Vagina (tissue), 2 donors: Measurements from ENCODE around the gene C13orf46. TPM values are rescaled to one million over a fixed set of nuclear protein-coding genes. Genes with fewer than 3 reads are reported as not detected.

Source experiments
- DNase-seq, 2 donors: peaks; one replicate each; pipeline ENCODE4 v3.0.0-alpha.2; 2017; ENCODE audit errors: extremely low spot score in 2 of 2
- H3K27ac ChIP-seq: fragments of 200-600 bp; sonication (generic); one replicate; pipeline ENCODE4 v1.5.1; 2019
- H3K27me3 ChIP-seq: fragments of 200-600 bp; sonication (generic); one replicate; pipeline ENCODE4 v1.5.1; 2019
- H3K36me3 ChIP-seq, 2 donors: fragments of 200-600 bp; sonication (generic); one replicate each; pipeline ENCODE4 v1.5.1; 2017 to 2019
- H3K4me1 ChIP-seq: fragments of 200-600 bp; sonication (generic); one replicate; pipeline ENCODE4 v1.5.1; 2019
- H3K4me3 ChIP-seq, 2 donors: fragments of 200-600 bp; sonication (generic); 1 replicate in 1 of 2; 2 replicates in 1 of 2; pipeline ENCODE4 v1.5.1; 2016 to 2019
- H3K9me3 ChIP-seq: fragments of 200-600 bp; sonication (generic); one replicate; pipeline ENCODE4 v1.5.1; 2019
- CTCF ChIP-seq, 3 experiments: fragments of 450-650 bp in 2 of 3; fragments of 200-600 bp in 1 of 3; sonication (generic) in 1 of 3; IDR thresholded peaks; one replicate each; pipeline ENCODE4 v1.5.1; 2017 to 2019; ENCODE audit warnings: antibody characterized with exemption in 3 of 3, mild to moderate bottlenecking in 2 of 3, moderate library complexity in 2 of 3
- POLR2A ChIP-seq, 2 donors: fragments of 450-650 bp; IDR thresholded peaks; one replicate each; pipeline ENCODE4 v1.6.1; 2017; ENCODE audit warnings: antibody characterized with exemption in 2 of 2, mild to moderate bottlenecking in 2 of 2, moderate library complexity in 2 of 2
- POLR2AphosphoS5 ChIP-seq, 2 donors: sonication (generic); formaldehyde crosslinking; IDR thresholded peaks; one replicate each; pipeline ENCODE4 v1.9.0; 2017; ENCODE audit warnings: antibody characterized with exemption in 2 of 2, mild to moderate bottlenecking in 2 of 2, low read depth in 1 of 2; ENCODE audit not compliant: insufficient read depth in 1 of 2
- intact Hi-C: fragments of 100-400 bp; cut with DNase I; formaldehyde crosslinking; loops from one replicate; pipeline ENCODE4 v1.15.1; 2023
- total RNA-seq: library from RNA; depleted of rRNA; stranded (reverse); fragments of >200 nt; gene quantifications from one replicate; pipeline ENCODE4 v1.2.3, GENCODE V29; 2016

Gene C13orf46
- total RNA-seq, 1 donor from 2014 or later = not detected

DNA sequence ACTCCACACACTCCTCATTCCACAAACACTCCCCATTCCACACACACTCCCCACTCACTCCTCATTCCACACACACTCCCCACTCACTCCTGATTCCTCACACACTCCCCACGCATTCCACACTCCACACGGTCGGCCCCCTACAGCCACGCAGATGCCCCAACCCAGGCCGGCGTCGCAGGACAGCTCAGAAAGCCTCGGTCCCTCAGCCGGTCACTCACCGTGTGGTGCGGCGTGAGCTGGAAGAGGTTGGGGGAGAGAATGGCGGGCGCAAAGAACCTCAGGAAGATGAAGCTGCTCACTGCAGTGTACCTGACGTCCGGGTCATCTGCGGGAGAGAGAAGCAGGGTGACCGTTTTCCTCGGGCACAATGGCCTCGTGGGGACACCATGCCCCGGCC is 39.0 kb upstream of the C13orf46 start:
- H3K4me1 ChIP-seq = peaks cover 7% of the 10 kb centered on the region
- H3K9me3 ChIP-seq = no peaks in the 10 kb centered on the region
- peaks cover 0 to 46% of the 10 kb centered on the region in 2 donors for H3K36me3 ChIP-seq
- intact Hi-C loops = no loop called here
- H3K4me3 ChIP-seq = no peak overlapping the region
- no peak for DNase-seq
- H3K27me3 ChIP-seq = no peaks in the 10 kb centered on the region
- TF ChIP-seq CTCF (IDR thresholded peaks at IDR 0.05) = no peak
- TF ChIP-seq POLR2AphosphoS5 (IDR thresholded peaks at IDR 0.05; ENCODE audit: insufficient read depth in 1 of 2, low read depth in 1 of 2) = no peak
- no peak for TF ChIP-seq POLR2A (IDR thresholded peaks at IDR 0.05)
- H3K27ac ChIP-seq = no peak overlapping the region

- H3K27ac ChIP-seq = no peak overlapping the region
- intact Hi-C loops = no loop called here
- no peak overlapping the region for H3K4me3 ChIP-seq
- no peak for TF ChIP-seq CTCF (IDR thresholded peaks at IDR 0.05)
- TF ChIP-seq POLR2AphosphoS5 (IDR thresholded peaks at IDR 0.05; ENCODE audit: insufficient read depth in 1 of 2, low read depth in 1 of 2) = no peak
- no peak for TF ChIP-seq POLR2A (IDR thresholded peaks at IDR 0.05)
- H3K9me3 ChIP-seq = no peaks in the 10 kb centered on the region
- DNase-seq = no peak
- no peaks in the 10 kb centered on the region for H3K27me3 ChIP-seq
- H3K36me3 ChIP-seq = peaks cover 0 to 39% of the 10 kb centered on the region in 2 donors
- H3K4me1 ChIP-seq = peaks cover 7% of the 10 kb centered on the region
These were observed 38.3 kb upstream of the C13orf46 start for GRCh38 chr13:114012141-114012540.

- H3K27me3 ChIP-seq = no peaks in the 10 kb centered on the region
- peaks cover 0 to 30% of the 10 kb centered on the region in 2 donors for H3K36me3 ChIP-seq
- H3K9me3 ChIP-seq = no peaks in the 10 kb centered on the region
- no peak overlapping the region for H3K4me3 ChIP-seq
- DNase-seq = no peak
- TF ChIP-seq POLR2AphosphoS5 (IDR thresholded peaks at IDR 0.05; ENCODE audit: insufficient read depth in 1 of 2, low read depth in 1 of 2) = no peak
- TF ChIP-seq POLR2A (IDR thresholded peaks at IDR 0.05) = no peak
- TF ChIP-seq CTCF (IDR thresholded peaks at IDR 0.05) = no peak
- intact Hi-C loops = no loop called here
- H3K27ac ChIP-seq = no peak overlapping the region
- H3K4me1 ChIP-seq = peaks cover 6% of the 10 kb centered on the region
These were observed 37.4 kb upstream of the C13orf46 start for GRCh38 chr13:114011226-114011625.

DNA sequence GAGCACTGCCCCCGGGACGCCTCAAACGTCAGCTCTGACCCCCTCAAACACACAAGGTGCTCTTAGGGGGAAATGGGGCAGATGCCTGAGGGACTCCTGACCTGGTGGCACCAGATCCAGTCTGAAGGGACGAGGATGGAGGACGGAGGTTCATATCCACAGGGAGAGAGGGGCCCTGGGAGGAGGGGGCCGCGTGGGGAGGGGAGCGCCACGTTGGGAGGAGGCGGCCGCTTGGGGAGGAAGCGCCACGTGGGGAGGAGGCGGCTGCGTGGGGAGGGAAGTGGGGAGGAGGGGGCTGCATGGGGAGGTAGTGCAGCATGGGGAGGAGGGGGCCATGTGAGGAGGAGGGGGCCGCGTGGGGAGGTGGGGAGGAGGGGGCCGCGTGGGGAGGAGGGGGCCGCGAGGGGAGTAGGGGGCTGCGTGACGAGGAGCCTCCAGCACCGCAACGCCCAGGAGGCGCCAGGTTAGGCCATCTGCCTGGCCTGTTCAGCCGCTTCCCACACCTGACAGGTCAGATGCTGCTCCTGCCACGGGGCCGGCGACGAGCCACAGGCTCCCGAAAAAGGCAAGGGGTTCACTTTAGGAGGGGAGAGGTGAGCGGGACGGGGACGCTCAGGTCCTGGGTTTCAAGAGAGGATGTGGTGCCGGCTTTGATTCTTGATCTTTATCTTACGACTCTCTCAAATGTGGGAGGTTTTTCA is 36.7 kb upstream of the C13orf46 start:
- Histone ChIP-seq H3K27ac (no peak overlapping the region), H3K36me3 (peaks cover 0 to 29% of the 10 kb centered on the region in 2 donors), H3K27me3 (no peaks in the 10 kb centered on the region), H3K9me3 (no peaks in the 10 kb centered on the region), H3K4me1 (no peaks in the 10 kb centered on the region), H3K4me3 (no peak overlapping the region)
- intact Hi-C loops = no loop called here
- no peak for TF ChIP-seq POLR2A (IDR thresholded peaks at IDR 0.05)
- TF ChIP-seq CTCF (IDR thresholded peaks at IDR 0.05) = no peak
- no peak for TF ChIP-seq POLR2AphosphoS5 (IDR thresholded peaks at IDR 0.05; ENCODE audit: insufficient read depth in 1 of 2, low read depth in 1 of 2)
- DNase-seq = no peak

DNA sequence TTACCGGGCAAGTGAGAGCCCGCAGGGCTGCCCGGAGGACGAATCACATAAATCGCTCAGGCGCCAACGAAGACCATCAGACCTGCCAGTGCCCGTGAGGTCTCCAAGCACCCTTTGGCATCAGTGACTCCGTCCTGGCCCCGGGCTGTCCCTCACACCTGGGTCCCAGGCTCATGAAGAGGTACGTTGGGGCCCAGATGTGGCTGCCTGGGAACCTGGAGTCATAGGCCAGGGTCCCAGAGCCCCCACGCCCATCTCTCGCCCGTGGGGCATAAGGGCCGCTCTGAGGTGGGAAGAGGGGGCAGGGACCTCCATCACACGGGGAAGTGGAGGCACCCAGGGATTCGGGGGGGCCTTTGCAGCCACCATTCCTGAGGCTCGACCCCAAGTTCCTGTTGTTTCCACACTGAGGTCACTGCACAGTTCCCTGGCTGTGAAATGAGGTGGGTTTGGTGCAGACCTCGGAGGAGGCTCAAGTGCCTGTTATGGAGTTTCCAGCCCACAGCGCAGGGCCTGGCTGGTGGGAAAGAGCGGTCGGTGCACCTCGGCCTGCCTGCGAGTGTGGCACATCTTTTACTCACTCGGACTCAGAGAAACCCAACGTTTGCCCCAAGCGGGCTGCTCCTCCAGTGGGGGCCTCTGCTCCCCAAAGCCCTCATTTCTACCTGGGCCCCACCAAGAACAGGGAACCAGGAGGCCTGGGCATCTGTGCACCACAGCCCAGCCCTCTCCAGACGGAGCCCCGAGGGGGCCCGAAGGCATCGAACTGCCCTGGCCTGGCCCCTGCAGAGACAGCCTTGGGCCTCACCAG is 35.9 kb upstream of the C13orf46 start:
- no peaks in the 10 kb centered on the region for H3K9me3 ChIP-seq
- no peak for TF ChIP-seq CTCF (IDR thresholded peaks at IDR 0.05)
- TF ChIP-seq POLR2AphosphoS5 (IDR thresholded peaks at IDR 0.05; ENCODE audit: insufficient read depth in 1 of 2, low read depth in 1 of 2) = no peak
- no peak for TF ChIP-seq POLR2A (IDR thresholded peaks at IDR 0.05)
- no peak overlapping the region for H3K4me3 ChIP-seq
- intact Hi-C loops = no loop called here
- H3K4me1 ChIP-seq = no peaks in the 10 kb centered on the region
- DNase-seq = no peak
- no peaks in the 10 kb centered on the region for H3K27me3 ChIP-seq
- H3K36me3 ChIP-seq = peaks cover 0 to 29% of the 10 kb centered on the region in 2 donors
- H3K27ac ChIP-seq = no peak overlapping the region
